Activated naive CD4-positive, alpha-beta T cell treated with Interleukin-2 at 50 U/mL for 16 hours (primary cell): ENCODE results near the gene BABAM2.
"Not testable (repeated sequence)": the region's sequence is repeated elsewhere in the genome, so short reads cannot be mapped to it uniquely, and the experiment has no call there.

Experiments used
- DNase-seq: peaks from one replicate; pipeline ENCODE4 v3.0.0-alpha.2; 2020

BABAM2 gene

DNA sequence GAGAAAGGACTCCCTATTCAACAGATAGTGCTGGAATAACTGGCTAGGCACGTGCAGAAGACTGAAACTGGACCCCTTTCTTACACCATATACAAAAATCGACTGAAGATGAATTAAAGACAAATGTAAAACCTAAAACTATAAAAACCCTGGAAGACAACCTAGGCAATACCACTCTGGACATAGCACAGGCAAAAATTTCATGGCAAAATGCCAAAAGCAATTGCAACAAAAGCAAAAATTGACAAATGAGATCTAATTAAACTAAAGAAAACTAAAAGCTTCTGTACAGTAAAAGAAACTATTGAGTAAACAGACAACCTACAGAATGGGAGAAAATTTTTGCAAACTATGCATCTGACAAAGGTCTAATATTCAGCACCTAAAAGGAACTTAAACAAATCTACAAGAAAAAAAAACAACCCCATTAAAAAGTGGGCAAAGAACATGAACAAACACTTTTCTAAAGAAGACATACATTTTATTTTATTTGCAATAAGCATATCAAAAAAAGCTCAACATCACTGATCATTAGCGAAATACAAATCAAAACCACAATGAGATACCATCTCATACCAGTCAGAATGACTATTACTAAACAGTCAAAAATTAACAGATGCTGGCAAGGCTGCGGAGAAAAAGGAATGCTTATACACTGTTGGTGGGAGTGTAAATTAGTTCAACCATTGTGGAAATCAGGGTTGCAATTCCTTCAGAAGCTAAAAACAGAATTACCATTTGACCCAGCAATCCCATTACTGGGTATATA lies 8.5 kb upstream of the BABAM2 start:
- DNase-seq, result not testable (repeated sequence)

DNA sequence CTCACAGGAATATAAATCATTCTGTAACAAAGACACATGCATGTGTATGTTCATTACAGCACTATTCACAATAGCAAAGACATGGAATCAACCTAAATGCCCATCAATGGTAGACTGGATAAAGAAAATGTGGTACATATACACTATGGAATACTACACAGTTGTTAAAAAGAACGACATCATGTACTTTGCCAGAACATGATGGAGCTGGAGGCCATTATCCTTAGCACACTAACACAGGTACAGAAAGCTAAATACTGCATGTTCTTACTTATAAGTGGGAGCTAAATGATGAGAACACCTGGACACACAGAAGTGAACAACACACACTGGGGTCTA lies 8.0 kb upstream of the BABAM2 start:
- not testable (repeated sequence) for DNase-seq

GRCh38 chr2:27884601-27885000 lies 5.9 kb upstream of the BABAM2 start:
- DNase-seq, result no peak

- no peak for DNase-seq
Measured at GRCh38 chr2:27885234-27885633, 5.3 kb upstream of the BABAM2 start.

- DNase-seq, result no peak
Measured at GRCh38 chr2:27885661-27886060, 4.9 kb upstream of the BABAM2 start.

- DNase-seq, result no peak
Measured at GRCh38 chr2:27886322-27886721, 4.2 kb upstream of the BABAM2 start.

DNA sequence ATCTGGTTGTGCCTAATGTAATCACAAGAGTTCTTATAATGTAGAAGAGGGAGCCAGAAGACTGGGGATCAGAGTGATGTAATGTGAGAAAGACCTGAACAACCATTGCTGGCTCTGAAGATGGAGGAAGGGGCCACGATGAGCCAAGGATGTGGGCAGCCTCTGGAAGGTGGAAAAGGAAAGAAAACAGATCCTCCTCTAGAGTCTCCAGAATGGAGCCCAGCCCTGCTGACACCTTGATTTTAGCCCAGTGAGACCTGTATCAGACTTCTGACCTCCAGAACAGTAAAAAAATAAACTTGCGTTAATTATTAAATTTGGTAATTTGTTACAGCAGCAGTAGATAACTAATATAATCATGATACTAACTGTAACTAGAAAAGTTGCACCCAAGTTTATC lies 3.4 kb upstream of the BABAM2 start:
- DNase-seq, result no peak

GRCh38 chr2:27887830-27888229 lies 2.7 kb upstream of the BABAM2 start:
- DNase-seq, result no peak

DNA sequence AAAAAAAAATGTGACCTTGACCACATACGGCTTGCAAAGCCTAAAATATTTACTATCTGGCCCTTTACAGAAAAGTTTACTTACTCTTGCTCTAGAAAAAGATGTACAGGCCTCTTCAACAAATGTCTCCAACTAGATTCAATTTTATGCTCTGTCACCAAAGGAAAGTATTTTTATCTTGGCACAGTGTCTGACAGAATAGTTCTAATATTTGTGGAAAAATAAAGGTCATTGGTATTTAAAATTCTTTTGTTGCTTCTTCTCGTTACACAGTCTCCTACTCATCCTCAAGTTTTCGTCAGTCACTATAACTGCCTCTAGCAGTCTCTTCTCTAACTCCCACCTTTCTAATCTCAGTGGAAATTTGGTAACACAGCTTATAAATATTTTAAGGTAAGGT lies 1.7 kb upstream of the BABAM2 start:
- no peak for DNase-seq

GRCh38 chr2:27889774-27890145 lies 769 bp upstream of the BABAM2 start:
- no peak for DNase-seq

GRCh38 chr2:27890924-27891672 lies 569 bp downstream of the BABAM2 start:
- DNase-seq, result peak; percentile 83

DNA sequence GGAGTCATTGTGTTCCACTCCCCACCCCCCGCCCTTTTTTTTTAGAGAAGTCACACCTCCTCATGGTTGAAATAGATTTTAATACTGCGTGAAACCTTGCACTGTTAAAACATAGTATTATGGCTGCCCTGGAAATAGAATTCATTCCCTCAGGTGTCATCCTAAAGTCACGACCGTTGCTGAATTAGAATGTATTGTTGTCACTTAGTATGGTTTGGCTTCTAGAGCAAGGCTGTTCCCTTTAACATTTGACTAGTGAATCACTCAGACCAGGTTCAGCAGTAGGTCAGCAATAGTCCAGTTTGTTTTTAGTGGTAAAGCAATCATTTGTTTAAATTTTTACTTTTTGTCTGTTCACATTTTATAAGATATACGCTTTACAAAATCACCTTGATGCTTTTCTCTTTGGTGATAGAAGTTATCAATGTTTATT lies 1.2 kb downstream of the BABAM2 start:
- DNase-seq, result no peak

GRCh38 chr2:27893006-27893405 lies 2.5 kb downstream of the BABAM2 start:
- DNase-seq, result no peak

DNA sequence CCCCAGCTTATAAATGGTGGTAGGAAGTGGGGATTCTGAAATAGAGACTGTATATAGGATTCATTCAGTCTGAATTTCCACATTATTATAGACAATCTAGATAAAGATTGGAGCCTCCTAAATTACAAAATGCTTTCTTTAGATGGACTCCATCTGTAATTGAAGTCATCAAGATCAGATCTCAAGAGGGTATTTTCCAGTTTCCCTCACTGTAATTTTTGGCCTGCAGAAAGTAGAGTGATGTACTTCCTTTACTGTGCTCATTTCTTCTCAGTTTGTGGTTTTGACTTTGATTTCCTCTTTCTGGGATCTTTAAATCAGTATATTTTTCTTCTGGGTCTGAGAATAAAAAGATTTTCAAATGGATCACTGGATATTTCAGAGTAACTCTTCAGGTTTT lies 7.2 kb downstream of the BABAM2 start:
- no peak for DNase-seq

DNA sequence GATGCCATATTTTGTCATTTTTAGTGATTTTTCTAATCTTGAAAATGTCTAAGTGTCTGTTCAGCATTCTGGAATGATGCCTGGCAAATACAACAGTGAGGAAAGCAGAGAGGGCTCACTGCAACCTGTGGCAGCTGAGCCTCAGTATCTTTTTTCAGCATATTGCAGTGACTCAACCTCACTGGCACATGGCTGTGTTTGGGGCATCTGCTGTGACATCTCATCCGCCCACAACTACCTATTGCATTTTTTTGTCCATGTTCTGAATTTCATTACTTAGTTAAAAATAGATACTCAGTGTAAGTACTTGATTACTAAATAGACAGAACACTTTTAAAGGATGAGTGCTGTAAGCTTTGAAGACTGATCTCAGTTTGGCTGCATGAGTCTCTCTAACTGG lies 10.7 kb downstream of the BABAM2 start:
- peak; percentile 43 for DNase-seq

- no peak for DNase-seq
Measured at GRCh38 chr2:27902098-27902497, 11.6 kb downstream of the BABAM2 start.

DNA sequence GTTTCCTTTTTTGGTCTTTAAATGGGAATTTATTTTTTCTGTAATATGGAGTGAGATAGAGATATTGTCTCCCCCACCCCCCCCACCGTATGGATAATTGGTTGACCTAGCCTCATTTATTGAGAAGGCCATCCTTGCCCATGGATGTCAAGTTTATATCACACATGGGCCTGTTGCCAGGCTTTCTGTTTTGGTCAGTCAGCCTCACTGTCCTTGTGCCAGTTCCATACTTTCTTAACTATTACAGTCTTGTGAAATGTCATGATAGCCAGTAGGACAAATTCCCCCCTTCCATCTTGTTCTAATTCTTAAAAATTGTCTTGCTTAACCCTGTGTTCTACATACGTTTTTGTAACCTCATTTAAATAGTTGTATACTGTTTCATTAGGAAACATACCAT lies 12.5 kb downstream of the BABAM2 start:
- DNase-seq, result no peak

DNA sequence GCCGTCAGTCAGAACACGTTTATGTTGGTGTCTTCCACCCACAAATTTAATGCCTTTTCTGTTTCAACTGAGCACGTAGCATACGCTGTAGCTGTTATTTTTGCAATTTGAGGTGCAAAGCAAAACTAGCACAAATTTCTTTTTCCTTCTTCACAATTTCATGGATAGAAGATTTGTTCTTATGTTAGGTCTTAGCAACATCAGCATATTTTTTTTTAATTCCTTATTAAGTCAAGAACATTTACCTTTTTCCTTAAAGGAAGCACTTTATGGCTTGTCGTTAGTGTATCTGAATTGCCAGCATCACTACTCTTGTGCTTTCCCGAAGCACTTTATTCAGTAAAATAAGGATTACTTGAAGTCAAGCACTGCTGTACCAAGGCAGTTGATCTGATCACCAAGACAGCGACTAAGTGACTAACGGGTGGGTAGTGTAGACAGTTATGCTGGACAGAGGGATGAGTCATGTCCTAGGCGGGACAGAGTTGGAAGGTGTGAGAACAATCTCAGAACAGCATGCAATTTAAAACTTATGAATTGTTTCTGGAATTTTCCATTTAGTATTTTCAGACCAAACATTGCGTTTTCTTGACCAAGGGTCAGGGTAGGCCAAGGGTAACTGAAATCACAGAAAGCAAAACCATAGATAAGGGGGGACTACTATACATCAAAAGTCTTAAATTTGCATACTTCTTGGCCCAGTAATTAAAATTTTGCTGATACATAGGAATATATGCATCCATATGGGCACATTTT lies 13.3 kb downstream of the BABAM2 start:
- DNase-seq, result no peak

DNA sequence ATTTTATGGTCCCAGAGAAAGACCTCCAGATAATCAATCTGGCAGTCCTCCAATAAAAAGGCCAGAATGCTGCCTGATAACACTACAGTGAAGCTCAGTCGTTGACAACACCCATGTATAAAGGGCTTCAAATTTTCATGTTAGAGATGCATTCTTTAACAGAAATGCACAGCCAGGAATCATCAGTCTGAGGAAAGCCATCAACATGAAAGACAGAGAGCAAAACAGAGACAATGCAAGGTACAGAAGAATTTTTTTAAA lies 13.8 kb downstream of the BABAM2 start:
- DNase-seq, result no peak

- no peak for DNase-seq
Measured at GRCh38 chr2:27906074-27906473, 15.5 kb downstream of the BABAM2 start.

- DNase-seq, result no peak
Measured at GRCh38 chr2:27907547-27907946, 17.0 kb downstream of the BABAM2 start.

DNA sequence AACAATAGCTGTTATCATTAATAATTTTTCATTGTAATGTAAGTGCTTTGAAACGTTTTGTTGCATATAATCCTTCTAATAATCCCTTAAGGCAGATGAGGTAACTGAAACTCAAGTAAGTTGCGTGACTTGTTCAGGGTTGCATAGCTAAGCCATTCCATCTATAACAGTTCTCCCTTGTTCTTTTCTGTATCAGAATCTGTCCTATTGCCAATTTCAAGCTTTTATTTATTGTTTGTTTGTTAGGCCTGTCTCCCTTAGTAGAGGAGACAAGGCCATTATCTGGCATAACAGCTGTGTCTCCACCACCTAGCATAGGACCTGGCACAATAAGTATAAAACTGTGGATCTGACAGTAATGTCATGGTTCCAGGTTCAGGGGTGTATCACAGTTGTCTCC lies 19.4 kb downstream of the BABAM2 start:
- no peak for DNase-seq

- no peak for DNase-seq
Measured at GRCh38 chr2:27911458-27912210, 21.1 kb downstream of the BABAM2 start.

DNA sequence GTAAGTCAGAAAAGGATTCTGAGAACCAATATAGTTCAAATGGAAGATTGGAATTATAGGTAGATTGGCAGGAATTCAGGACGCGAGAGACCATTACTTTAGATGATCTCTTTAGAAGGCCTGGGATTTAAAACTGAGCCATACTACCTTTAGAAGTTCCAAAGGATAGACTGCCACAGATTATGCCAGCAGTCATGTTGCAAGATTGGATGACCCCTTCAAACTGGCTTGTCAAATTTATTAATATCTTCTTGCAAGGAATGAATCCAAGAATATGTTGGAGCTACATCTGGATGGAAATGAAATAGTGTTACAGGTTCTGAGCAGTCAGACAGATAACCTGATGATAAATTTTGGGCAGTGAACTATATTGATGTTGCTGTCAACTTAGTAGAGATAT lies 22.0 kb downstream of the BABAM2 start:
- DNase-seq, result no peak
